Memory B cell (primary cell): ENCODE measurements around the gene LBP.
A peak's percentile ranks its signal among the peaks of the same experiment; 100 is the strongest.
"Not testable (repeated sequence)": the region's sequence is repeated elsewhere in the genome, so short reads cannot be mapped to it uniquely, and the experiment has no call there.

Experiments
- ATAC-seq: fragments of 150-1000 bp; cut with Tn5 transposase; 2 replicates; pipeline ENCODE4 v1.10.0; 2021; ENCODE audit warnings: low read depth, mild to moderate bottlenecking, moderate library complexity
- DNase-seq, 2 donors: peaks; one replicate each; pipeline ENCODE4 v3.0.0; 2022; ENCODE audit warnings: low spot score in 2 of 2
- H3K27ac Mint-ChIP-seq: one replicate; pipeline ENCODE4 v1.8.0; 2022; ENCODE audit warnings: mild to moderate bottlenecking, moderate library complexity, mixed read lengths
- H3K27me3 Mint-ChIP-seq: one replicate; pipeline ENCODE4 v1.8.0; 2022; ENCODE audit warnings: mixed read lengths
- H3K36me3 Mint-ChIP-seq: one replicate; pipeline ENCODE4 v1.8.0; 2022; ENCODE audit warnings: mild to moderate bottlenecking, mixed read lengths
- H3K4me1 Mint-ChIP-seq: one replicate; pipeline ENCODE4 v1.8.0; 2022; ENCODE audit warnings: mixed read lengths
- H3K4me3 Mint-ChIP-seq: one replicate; pipeline ENCODE4 v1.8.0; 2022; ENCODE audit warnings: mild to moderate bottlenecking, moderate library complexity, mixed read lengths
- H3K9me3 Mint-ChIP-seq: one replicate; pipeline ENCODE4 v1.8.0; 2022; ENCODE audit warnings: mixed read lengths

Gene LBP

DNA sequence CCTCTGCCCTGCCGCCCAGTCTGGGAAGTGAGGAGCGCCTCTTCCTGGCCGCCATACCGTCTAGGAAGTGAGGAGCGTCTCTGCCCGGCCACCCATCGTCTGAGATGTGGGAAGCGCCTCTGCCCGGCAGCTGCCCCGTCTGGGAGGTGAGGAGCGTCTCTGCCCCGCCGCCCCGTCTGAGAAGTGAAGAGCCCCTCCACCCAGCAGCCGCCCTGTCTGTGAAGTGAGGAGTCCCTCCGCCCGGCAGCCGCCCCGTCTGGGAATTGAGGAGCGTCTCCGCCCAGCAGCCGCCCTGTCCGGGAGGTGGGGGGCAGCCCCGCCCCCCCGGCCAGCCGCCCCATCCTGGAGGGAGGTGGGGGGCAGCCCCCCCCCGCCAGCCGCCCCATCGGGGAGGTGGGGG, 61.0 kb downstream of the LBP start:
- DNase-seq (no peak), ATAC-seq (no peak)
- H3K27me3 Mint-ChIP-seq, result peaks cover 1% of the 10 kb centered on the region
- peaks cover 3% of the 10 kb centered on the region for H3K9me3 Mint-ChIP-seq
- H3K36me3 Mint-ChIP-seq, result peaks cover 15% of the 10 kb centered on the region
- no peak overlapping the region for H3K27ac Mint-ChIP-seq
- no peak overlapping the region for H3K4me3 Mint-ChIP-seq
- H3K4me1 Mint-ChIP-seq, result no peaks in the 10 kb centered on the region

DNA sequence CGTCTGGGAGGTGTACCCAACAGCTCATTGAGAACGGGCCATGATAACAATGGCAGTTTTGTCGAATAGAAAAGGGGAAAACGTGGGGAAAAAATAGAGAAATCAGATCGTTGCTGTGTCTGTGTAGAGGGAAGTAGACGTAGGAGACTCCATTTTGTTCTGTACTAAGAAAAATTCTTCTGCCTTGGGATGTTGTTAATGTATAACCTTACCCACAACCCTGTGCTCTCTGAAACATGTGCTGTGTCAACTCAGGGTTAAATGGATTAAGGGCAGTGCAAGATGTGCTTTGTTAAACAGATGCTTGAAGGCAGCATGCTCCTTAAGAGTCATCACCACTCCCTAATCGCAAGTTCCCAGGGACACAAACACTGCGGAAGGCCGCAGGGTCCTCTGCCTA, 61.5 kb downstream of the LBP start:
- not testable (repeated sequence) for H3K27me3 Mint-ChIP-seq, DNase-seq, ATAC-seq, H3K9me3 Mint-ChIP-seq, H3K27ac Mint-ChIP-seq, H3K4me1 Mint-ChIP-seq, H3K4me3 Mint-ChIP-seq
- peaks cover 20% of the 10 kb centered on the region for H3K36me3 Mint-ChIP-seq

DNA sequence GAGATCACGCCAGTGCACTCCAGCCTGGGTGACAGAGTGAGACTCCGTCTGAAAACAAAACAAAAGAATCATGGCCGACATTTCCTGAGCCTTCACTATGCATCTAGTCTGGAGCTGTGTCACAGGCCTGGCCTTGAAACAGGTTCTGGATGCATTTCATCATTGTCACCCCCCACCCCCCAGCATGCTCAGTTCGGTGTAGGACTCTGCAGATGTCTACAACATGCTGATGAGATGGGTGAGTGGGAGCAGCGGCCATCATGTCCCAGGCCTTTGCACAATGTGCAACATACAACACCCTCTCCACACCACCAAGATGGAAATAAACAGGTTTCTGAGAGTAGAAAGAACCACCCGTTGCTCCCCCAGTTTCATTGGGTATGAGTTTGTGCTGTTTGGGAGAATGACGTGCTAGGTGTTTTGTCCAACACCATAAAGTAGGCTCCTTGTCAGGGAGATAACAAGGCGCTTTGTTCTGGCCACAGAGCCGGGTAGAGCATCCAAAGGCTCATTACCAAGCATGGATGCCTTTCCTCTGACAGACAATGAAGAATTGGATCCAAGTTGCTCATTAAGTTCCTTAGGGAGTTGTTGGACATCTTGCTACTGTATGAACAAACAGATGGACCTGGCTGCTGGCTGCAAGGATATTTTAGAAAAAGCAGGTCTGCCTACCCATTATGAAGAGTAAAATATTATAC, 66.7 kb downstream of the LBP start:
- ATAC-seq, result no peak
- peaks cover 40% of the 10 kb centered on the region for H3K36me3 Mint-ChIP-seq
- no peaks in the 10 kb centered on the region for H3K4me1 Mint-ChIP-seq
- H3K4me3 Mint-ChIP-seq, result no peak overlapping the region
- no peak overlapping the region for H3K27ac Mint-ChIP-seq
- no peaks in the 10 kb centered on the region for H3K27me3 Mint-ChIP-seq
- no peak for DNase-seq
- peaks cover 2% of the 10 kb centered on the region for H3K9me3 Mint-ChIP-seq

DNA sequence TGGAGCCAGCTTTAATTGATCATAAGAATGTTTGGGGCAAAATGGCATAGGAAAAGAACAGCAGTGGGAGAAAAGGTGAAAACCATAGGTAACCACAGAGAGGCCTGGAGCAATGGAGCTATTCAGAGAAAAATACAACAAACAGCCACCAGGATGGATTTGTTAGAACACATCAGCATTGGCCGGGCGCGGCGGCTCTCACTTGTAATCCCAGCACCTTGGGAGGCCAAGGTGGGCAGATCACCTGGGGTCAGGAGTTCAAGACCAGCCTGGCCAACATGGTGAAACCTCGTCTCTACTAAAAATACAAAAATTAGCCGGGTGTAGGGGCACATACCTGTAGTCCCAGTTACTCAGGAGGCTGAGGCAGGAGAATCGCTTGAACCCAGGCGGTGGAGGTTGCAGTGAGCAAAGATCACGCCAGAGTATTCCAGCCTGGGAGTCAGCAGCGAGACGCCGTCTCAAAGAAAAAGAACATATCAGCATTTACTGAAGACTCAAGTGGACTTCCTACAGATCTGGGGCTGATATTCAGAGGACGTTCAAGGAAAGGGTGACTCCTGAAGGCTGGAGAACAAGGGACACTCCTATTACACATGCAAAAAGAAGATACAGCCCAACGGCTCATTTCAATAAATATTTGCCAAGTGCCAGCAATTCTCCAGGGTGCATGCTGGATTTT, 68.6 kb downstream of the LBP start:
- Mint-ChIP-seq H3K36me3 (peaks cover 47% of the 10 kb centered on the region), H3K27ac (no peak overlapping the region)
- ATAC-seq, result no peak

DNA sequence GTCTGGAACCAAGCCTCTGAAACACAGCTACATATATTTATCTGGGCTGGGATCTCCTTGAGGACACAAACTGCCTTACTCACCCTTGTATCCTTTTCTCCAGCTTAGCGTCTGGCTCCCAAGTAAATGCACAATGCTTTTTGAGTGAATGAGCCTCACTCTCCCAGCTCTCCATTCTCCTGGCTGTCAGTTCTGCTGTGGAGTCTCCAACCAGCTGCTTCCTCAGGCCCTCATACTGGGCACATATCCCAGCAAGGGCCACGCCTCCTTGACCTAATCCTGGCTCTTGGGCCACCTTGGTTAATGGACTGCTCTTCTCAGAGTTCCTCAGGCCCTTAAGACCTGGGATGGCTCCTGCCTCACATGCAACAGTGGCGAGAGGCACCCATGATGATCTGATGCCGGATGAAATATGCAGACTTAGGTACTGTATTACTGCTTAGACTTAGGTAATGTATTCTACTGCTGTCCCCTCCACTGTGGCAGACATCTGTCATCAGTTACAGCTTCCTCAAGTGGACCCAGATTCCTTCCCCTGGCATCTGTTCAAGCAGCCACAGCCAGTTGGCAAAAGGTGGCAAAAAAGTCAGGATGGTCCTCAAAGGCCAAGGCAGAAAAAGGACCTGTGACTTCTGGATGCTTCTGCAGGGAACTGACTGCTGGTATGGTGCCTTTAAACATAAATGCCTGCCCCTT, 72.4 kb downstream of the LBP start:
- ATAC-seq, result no peak
- no peaks in the 10 kb centered on the region for H3K27me3 Mint-ChIP-seq
- no peak for DNase-seq
- H3K27ac Mint-ChIP-seq, result no peak overlapping the region
- H3K4me1 Mint-ChIP-seq, result peaks cover 7% of the 10 kb centered on the region
- H3K9me3 Mint-ChIP-seq, result peaks cover 2% of the 10 kb centered on the region
- no peak overlapping the region for H3K4me3 Mint-ChIP-seq
- peaks cover 56% of the 10 kb centered on the region for H3K36me3 Mint-ChIP-seq

More for the DNA sequence above, 68.6 kb downstream of the LBP start:
- H3K4me1 Mint-ChIP-seq, result no peaks in the 10 kb centered on the region
- H3K4me3 Mint-ChIP-seq, result no peak overlapping the region
- H3K27me3 Mint-ChIP-seq, result no peaks in the 10 kb centered on the region
- H3K9me3 Mint-ChIP-seq, result peaks cover 2% of the 10 kb centered on the region
- no peak for DNase-seq

DNA sequence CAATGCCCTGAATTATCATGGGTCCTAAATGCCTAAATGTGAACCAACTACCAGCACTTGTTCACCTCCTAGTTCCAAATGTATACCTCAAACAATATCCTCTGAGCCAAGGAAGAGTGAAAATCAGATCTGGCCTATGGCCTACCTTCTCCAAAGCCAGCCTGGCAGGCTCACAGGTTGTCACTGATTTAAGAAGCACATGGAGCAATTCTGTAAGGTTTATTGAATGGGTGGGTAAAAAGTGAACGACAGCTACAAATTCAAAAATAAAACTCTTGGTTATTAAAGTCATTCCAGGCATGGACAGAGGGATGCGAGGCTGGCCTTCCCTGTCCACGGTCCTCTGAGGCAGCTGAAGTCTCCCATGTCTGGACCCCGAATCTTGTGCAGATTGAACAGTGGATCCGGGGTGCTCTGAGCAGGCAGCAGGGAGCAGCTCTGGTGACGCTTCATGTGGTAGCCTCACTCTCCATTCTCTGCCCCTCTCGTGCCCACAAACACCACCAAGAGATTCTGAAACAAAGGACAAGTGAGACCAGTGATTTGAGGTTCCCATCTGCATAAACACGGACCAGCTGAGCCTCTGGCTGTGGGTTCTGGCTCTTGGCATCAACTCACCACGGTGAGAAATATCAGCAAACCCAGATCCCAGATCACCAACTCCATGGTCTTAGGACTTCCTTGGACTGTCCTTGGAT, 74.3 kb downstream of the LBP start:
- no peak for ATAC-seq
- DNase-seq, result no peak
- Mint-ChIP-seq H3K27me3 (no peaks in the 10 kb centered on the region), H3K27ac (peak overlapping the region; percentile 33), H3K4me3 (no peak overlapping the region), H3K36me3 (peaks cover 60% of the 10 kb centered on the region), H3K4me1 (peaks cover 14% of the 10 kb centered on the region), H3K9me3 (peaks cover 2% of the 10 kb centered on the region)

DNA sequence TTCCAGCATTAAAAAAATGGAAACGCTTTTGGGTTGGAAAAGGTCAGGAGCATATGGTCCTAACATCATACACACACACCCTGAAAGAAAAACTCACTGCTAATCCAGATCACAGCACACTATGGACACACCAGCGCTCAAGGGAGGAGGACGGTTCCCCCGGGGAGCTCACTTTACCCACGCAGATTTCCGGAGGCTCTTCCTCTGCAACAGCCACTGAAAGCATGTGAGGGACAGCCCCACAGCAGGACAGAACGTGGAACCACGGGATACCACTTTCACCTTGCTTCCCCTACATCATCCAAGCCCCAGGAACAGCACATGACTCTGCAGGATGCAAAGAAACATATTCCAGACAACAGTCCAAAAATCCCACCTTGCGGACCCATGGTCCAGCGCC, 75.6 kb downstream of the LBP start:
- H3K9me3 Mint-ChIP-seq, result no peaks in the 10 kb centered on the region
- H3K27me3 Mint-ChIP-seq, result no peaks in the 10 kb centered on the region
- DNase-seq, result no peak
- H3K4me1 Mint-ChIP-seq, result peaks cover 16% of the 10 kb centered on the region
- peaks cover 53% of the 10 kb centered on the region for H3K36me3 Mint-ChIP-seq
- no peak for ATAC-seq
- H3K4me3 Mint-ChIP-seq, result no peak overlapping the region
- H3K27ac Mint-ChIP-seq, result no peak overlapping the region

DNA sequence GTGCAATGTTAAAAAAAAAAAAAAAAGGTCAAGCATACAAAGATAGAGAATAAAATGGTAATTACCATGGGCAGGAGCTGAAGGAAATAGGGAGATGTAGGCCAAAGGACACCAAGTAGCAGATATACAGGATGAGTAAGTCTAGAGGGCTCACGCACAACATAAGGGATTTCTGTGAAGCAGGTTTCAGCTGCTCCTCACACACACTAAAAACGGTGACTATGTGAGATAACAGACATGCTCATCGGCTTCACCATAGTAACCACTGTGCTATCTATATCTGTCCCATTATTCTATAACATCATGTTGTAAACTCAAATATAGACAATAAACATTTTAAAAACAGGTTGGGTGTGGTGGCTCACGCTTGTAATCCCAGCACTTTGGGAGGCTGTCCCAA, 77.3 kb downstream of the LBP start:
- Mint-ChIP-seq H3K27ac (no peak overlapping the region), H3K4me3 (no peak overlapping the region), H3K36me3 (peaks cover 53% of the 10 kb centered on the region), H3K27me3 (no peaks in the 10 kb centered on the region), H3K9me3 (no peaks in the 10 kb centered on the region), H3K4me1 (peaks cover 17% of the 10 kb centered on the region)
- no peak for DNase-seq
- ATAC-seq, result no peak

DNA sequence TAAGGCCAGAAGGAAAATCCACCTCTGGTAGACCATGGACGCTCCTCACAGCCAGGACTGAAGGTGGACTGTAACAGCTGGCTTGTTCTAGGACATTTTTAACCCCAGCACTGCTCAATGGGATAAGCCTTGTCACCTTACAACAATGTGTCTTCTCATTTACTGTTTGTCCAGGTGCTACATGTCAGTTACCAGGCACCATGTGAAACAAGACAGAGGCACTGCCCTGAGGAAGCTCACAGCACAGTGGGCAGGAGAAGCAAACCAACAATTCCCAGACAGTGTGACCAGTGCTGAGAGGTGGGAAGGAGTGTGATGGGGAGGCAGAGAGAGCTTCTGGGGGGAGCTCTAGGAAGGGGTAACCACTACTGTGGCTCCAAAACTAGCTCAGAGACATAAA, 78.1 kb downstream of the LBP start:
- Mint-ChIP-seq H3K27ac (peak overlapping the region; percentile 11), H3K27me3 (no peaks in the 10 kb centered on the region), H3K4me3 (no peak overlapping the region), H3K36me3 (peaks cover 55% of the 10 kb centered on the region), H3K4me1 (peaks cover 21% of the 10 kb centered on the region), H3K9me3 (no peaks in the 10 kb centered on the region)
- ATAC-seq (no peak), DNase-seq (no peak)

DNA sequence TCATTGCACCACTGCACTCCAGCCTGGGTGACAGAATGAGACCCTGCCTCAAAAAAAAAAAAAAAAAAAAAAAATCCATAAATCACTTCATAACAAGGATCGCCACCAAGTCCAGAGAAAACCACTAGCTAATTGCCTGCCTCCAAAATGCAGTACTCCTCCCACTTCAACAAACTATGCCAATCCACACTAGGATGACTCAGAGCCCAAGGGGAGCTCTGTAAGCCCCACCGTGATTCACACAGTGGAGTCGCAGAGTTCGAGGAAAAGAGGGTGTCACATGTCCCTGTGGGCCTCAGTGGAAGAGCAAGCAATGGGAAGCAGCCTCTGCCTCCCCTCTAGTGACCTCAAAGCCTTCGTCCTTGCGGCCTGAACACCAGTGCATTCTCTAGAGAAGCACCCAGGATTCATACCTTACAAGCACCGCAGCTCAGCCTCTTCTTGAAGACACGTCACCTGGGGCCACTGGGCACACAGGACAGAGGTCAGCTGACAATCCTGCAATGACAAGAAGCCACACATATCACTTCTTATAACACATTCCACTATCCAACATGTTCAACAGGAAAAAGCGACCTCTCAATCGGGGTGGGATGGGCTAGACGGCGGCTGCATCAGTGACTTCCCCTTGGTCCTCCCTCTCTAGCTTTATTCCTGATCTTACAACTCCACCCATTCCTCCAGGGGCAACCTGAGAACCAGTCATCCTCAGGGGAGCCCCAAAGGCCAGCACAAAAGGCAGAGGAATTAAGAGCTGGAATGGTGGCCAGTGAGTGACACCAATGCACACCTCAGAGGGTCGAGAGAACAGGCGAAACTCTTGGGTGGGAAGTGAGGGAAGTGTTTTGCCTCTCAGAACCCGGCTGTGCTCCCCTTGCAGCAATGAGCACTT, 80.0 kb downstream of the LBP start:
- Mint-ChIP-seq H3K36me3 (peaks cover 50% of the 10 kb centered on the region), H3K27me3 (no peaks in the 10 kb centered on the region), H3K4me3 (no peak overlapping the region), H3K9me3 (no peaks in the 10 kb centered on the region), H3K27ac (peak overlapping the region; percentile 1), H3K4me1 (peaks cover 25% of the 10 kb centered on the region)
- DNase-seq (no peak), ATAC-seq (no peak)
